HEK293T (cell line): ENCODE data around the gene RSPH9.

ENCODE experiments used
- FOXM1 ChIP-seq: fragments of 450-650 bp; IDR thresholded peaks from 2 replicates; pipeline ENCODE4 v1.6.1; 2017; ENCODE audit warnings: mild to moderate bottlenecking, borderline replicate concordance
- SUZ12 ChIP-seq: fragments of 450-650 bp; IDR thresholded peaks from 2 replicates; pipeline ENCODE4 v1.6.1; 2016; ENCODE audit warnings: mild to moderate bottlenecking

DNA sequence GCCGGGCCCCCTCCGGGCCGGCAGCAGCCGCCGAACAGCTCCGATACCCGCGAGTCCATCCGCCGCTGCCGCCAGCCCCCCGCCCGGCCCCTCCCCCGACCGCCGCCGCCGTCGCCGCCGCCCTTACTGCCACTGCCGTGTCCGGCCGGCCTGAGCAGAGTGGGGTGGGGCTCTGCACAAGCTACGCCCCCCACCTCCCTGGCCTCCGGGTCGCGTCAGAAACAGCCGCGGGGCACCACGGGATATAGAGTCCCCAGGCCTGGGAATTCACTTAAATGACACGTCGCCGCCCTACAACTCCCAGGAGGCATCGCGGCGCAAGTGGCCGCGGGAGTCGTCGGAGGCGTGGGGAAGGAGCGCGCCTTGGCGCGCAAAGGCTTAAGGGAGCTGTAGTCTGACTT, 15.7 kb upstream of the RSPH9 start, which contains the start of gene GTPBP2:
- TF ChIP-seq SUZ12 (no peak), FOXM1 (no peak)
